Heart right ventricle (tissue), 16 donors: ENCODE measurements around the gene CSDE1. TPM values are rescaled to one million over a fixed set of nuclear protein-coding genes. Genes with fewer than 3 reads are reported as not detected.
A peak's percentile ranks its signal among the peaks of the same experiment; 100 is the strongest.

Source experiments
- ATAC-seq, 8 donors: fragments of 200-7000 bp; cut with Tn5 transposase; one replicate each; pipeline ENCODE4 v1.9.1; 2020; ENCODE audit warnings: mild to moderate bottlenecking in 8 of 8, moderate library complexity in 8 of 8, moderate number of reproducible peaks in 1 of 8
- DNase-seq, 2 donors: peaks; one replicate each; pipeline ENCODE4 v3.0.0-alpha.2; 2020
- H3K27ac ChIP-seq, 10 donors: fragments of 200-600 bp; sonication (generic) in 2 of 10; one replicate each; pipeline versions ENCODE4 v1.5.0 to v1.8.0; 2020 to 2022; ENCODE audit warnings: mild to moderate bottlenecking in 3 of 10
- H3K27me3 ChIP-seq, 7 donors: fragments of 200-600 bp; one replicate each; pipeline ENCODE4 v1.8.0; 2021 to 2022; ENCODE audit warnings: mild to moderate bottlenecking in 2 of 7
- H3K36me3 ChIP-seq, 9 donors: fragments of 200-600 bp; sonication (generic) in 1 of 9; one replicate each; pipeline versions ENCODE4 v1.5.0 to v1.8.0; 2020 to 2022; ENCODE audit warnings: mild to moderate bottlenecking in 2 of 9
- H3K4me1 ChIP-seq, 9 donors: fragments of 200-600 bp; sonication (generic) in 1 of 9; one replicate each; pipeline versions ENCODE4 v1.5.0 to v1.8.0; 2020 to 2022; ENCODE audit warnings: mild to moderate bottlenecking in 4 of 9
- H3K4me3 ChIP-seq, 10 donors: fragments of 200-600 bp; sonication (generic) in 2 of 10; one replicate each; pipeline versions ENCODE4 v1.5.0 to v1.8.0; 2020 to 2022; ENCODE audit warnings: mild to moderate bottlenecking in 7 of 10, moderate library complexity in 2 of 10
- H3K9me3 ChIP-seq, 11 donors: fragments of 200-600 bp in 10 of 11; sonication (generic) in 2 of 11; one replicate each; pipeline versions ENCODE4 v1.5.0 to v1.8.0; 2013 to 2022; ENCODE audit warnings: mild to moderate bottlenecking in 2 of 11, control low read depth in 1 of 11, moderate library complexity in 1 of 11
- CTCF ChIP-seq, 9 donors: fragments of 200-600 bp; sonication (generic) in 2 of 9; IDR thresholded peaks; one replicate each; pipeline versions ENCODE4 v1.5.0 to v1.8.0; 2021 to 2022; ENCODE audit warnings: antibody characterized with exemption in 9 of 9, mild to moderate bottlenecking in 5 of 9, moderate library complexity in 1 of 9
- WGBS, 2 donors: extraction: QIAGEN DNeasy Blood & Tissue Kit; methylation state at CpG; one replicate each; pipeline ENCODE4 v1.1.7; 2013; ENCODE audit warnings: inconsistent platforms in 1 of 2; 5-methylcytosine and 5-hydroxymethylcytosine counted together
- intact Hi-C, 10 donors: fragments of 100-400 bp; cut with DNase I; formaldehyde crosslinking; loops; one replicate each; pipeline versions ENCODE4 v1.11.1 to v1.14.2; 2022
- polyA plus RNA-seq, 2 donors: library from polyadenylated mRNA; stranded (reverse); fragments of 200-250 nt; gene quantifications; one replicate each; pipeline ENCODE4 v1.2.3, GENCODE V29; 2013
- total RNA-seq, 10 donors: library from RNA; stranded (reverse); fragmentation: NEBNext Ultra II Directional in 3 of 10; extraction: Animal tissue kit (Norgen Biotek cat#: 25700) in 3 of 10; gene quantifications; one replicate each; pipeline versions ENCODE4 v1.2.1 to v1.2.4, GENCODE V29; 2021 to 2023
- donor health status: Arrhythmogenic right ventricular cardiomyopathy.
- donor health status: ischemic (EF 13 %, LVEDD 7.1; RV severe dilation, severe dysfunction).
- donor health status: healthy with polysubstance abuse.
- donor health status: DM: no; HTN: yes; CAD: no.
- donor health status: DM: no; HTN: no; CAD: no.
- donor health status: ischemic (EF 25% LVEDD 6.9; RV normal size, moderate dysfunction).
- donor health status: ischemic (EF 25% LVEDD 5.7; RV mildly dilated, moderate dysfunction).
- donor health status: healthy.
- donor health status: DM: yes; HTN: yes; CAD: no.
- donor health status: Ischemic cardiomyopathy.
- donor health status: ischemic (EF 35%, LVEDD 5.7; RV mildly dilated, moderate dysfunction).
- donor health status: nonischemic (EF 11% LVEDD 7.7; RV severe dilation, severe dysfunction).
- donor health status: DM: yes; HTN: yes; CAD: no.
- donor health status: PGD.
- donor health status: ischemic (EF 29% LVEDD 5.4; RV normal size, mild dysfunction).
- donor health status: nonischemic (EF 23%, LVEDD 6.1; RV moderate dilation, normal function).

CSDE1 gene
- total and polyA plus RNA-seq, 12 donors = 137 to 1,012 (median 867) TPM

- peaks cover 4 to 97% (median 66%) of the 10 kb centered on the region in 9 donors for H3K4me1 ChIP-seq
Observed at GRCh38 chr1:114745291-114745690, 12.5 kb downstream of the CSDE1 start.

GRCh38 chr1:114741963-114742746 is 15.6 kb downstream of the CSDE1 start:
- ATAC-seq = peak in 1 of 8 donors; percentile 34
- Histone ChIP-seq H3K9me3 (no peaks in the 10 kb centered on the region), H3K27ac (no peak overlapping the region), H3K27me3 (no peaks in the 10 kb centered on the region), H3K4me1 (peaks cover 4 to 70% (median 46%) of the 10 kb centered on the region in 9 donors), H3K4me3 (no peak overlapping the region), H3K36me3 (peaks cover 0 to 96% (median 16%) of the 10 kb centered on the region in 9 donors)
- 89 to 92% methylated on average over 11 of the region's 11 CpGs for WGBS, 2 donors
- intact Hi-C loops = no loop called here
- no peak for DNase-seq
- TF ChIP-seq CTCF (IDR thresholded peaks at IDR 0.05) = no peak

More at GRCh38 chr1:114745291-114745690, 12.5 kb downstream of the CSDE1 start:
- WGBS, 2 donors = 53 to 64% methylated on average over 2 of the region's 2 CpGs
- H3K4me3 ChIP-seq = no peak overlapping the region
- ATAC-seq (peak in 1 of 8 donors; percentile 19), DNase-seq (no peak)
- no peak for TF ChIP-seq CTCF (IDR thresholded peaks at IDR 0.05)
- no peak overlapping the region for H3K27ac ChIP-seq
- H3K36me3 ChIP-seq = peaks cover 0 to 95% (median 3%) of the 10 kb centered on the region in 9 donors
- H3K27me3 ChIP-seq = no peaks in the 10 kb centered on the region
- intact Hi-C loops = no loop called here
- no peaks in the 10 kb centered on the region for H3K9me3 ChIP-seq

GRCh38 chr1:114740331-114740730 is 17.5 kb downstream of the CSDE1 start:
- peaks cover 0 to 96% (median 34%) of the 10 kb centered on the region in 9 donors for H3K36me3 ChIP-seq
- ATAC-seq (no peak), DNase-seq (no peak)
- H3K9me3 ChIP-seq = no peaks in the 10 kb centered on the region
- H3K4me1 ChIP-seq = peaks cover 0 to 52% (median 29%) of the 10 kb centered on the region in 9 donors
- no peak overlapping the region for H3K4me3 ChIP-seq
- no peak for TF ChIP-seq CTCF (IDR thresholded peaks at IDR 0.05)
- 96 to 99% methylated on average over 1 of the region's 1 CpG for WGBS, 2 donors
- H3K27me3 ChIP-seq = no peaks in the 10 kb centered on the region
- intact Hi-C loops = no loop called here
- no peak overlapping the region for H3K27ac ChIP-seq

GRCh38 chr1:114737314-114737849 is 20.4 kb downstream of the CSDE1 start:
- intact Hi-C loops = no loop called here
- no peak overlapping the region for H3K27ac ChIP-seq

More at GRCh38 chr1:114737314-114737849, 20.4 kb downstream of the CSDE1 start:
- H3K9me3 ChIP-seq = no peaks in the 10 kb centered on the region
- ATAC-seq (no peak), DNase-seq (no peak)
- H3K4me1 ChIP-seq = peaks cover 0 to 24% (median 5%) of the 10 kb centered on the region in 9 donors
- 96 to 97% methylated on average over 6 of the region's 6 CpGs for WGBS, 2 donors
- no peak overlapping the region for H3K4me3 ChIP-seq
- peaks cover 0 to 100% (median 57%) of the 10 kb centered on the region in 9 donors for H3K36me3 ChIP-seq
- TF ChIP-seq CTCF (IDR thresholded peaks at IDR 0.05) = no peak
- no peaks in the 10 kb centered on the region for H3K27me3 ChIP-seq
